HepG2 (cell line): ENCODE results near the gene NEAT1. TPM values are rescaled to one million over a fixed set of nuclear protein-coding genes. Genes with fewer than 3 reads are reported as not detected.
"Not testable (repeated sequence)": the region's sequence is repeated elsewhere in the genome, so short reads cannot be mapped to it uniquely, and the experiment has no call there.

Experiments
- ATAC-seq: fragments of 200-7000 bp; cut with Tn5 transposase; 3 replicates; pipeline ENCODE4 v1.9.1; 2020; ENCODE audit warnings: mild to moderate bottlenecking, moderate library complexity
- BruUV-seq: library from RNA; stranded (reverse); fragments of 400-500 nt; replicated peaks from 2 replicates; lab custom pipeline; 2021; lab: Mats Ljungman, UMichigan
- CTCF ChIA-PET: fragments of 300-600 bp; formaldehyde crosslinking; extraction: SDS; loops from one replicate; lab custom pipeline; 2021; ENCODE audit warnings: low total read pairs, inconsistent platforms, low intra/inter-chr PET ratio; lab: Yijun Ruan, JAX
- POLR2A ChIA-PET: fragments of 350-600 bp; sonication (Branson Sonifier 250); formaldehyde crosslinking; loops from one replicate; lab custom pipeline; 2020; ENCODE audit warnings: antibody characterized with exemption, inconsistent platforms; lab: Yijun Ruan, JAX
- DNase-seq: peaks from one replicate; pipeline ENCODE4 v3.0.0-alpha.2; 2015; ENCODE audit warnings: low spot score
- FAIRE-seq: peaks from 3 replicates; lab custom pipeline; 2011; peaks lifted over from hg19 to GRCh38; lab: Jason Lieb, UNC
- H2AFZ ChIP-seq: one replicate; pipeline ENCODE4 v1.6.1; 2011; ENCODE audit warnings: low read length, inconsistent platforms
- H3K27ac ChIP-seq: fragments of 300-600 bp; 3 replicates; pipeline ENCODE4 v1.8.0; 2011; ENCODE audit warnings: mixed run types, mild to moderate bottlenecking, mixed read lengths, low read length, inconsistent platforms; ENCODE audit not compliant: insufficient read depth; ENCODE audit errors: extremely low read length
- H3K27me3 ChIP-seq, 2 experiments: fragments of 200-600 bp in 1 of 2; 2 replicates in 1 of 2; 3 replicates in 1 of 2; pipeline versions ENCODE4 v1.6.0 to v1.8.0; 2011; ENCODE audit warnings: low read length in 2 of 2, mild to moderate bottlenecking in 2 of 2, moderate library complexity in 2 of 2, inconsistent platforms in 1 of 2; ENCODE audit not compliant: insufficient read depth in 2 of 2, control insufficient read depth in 1 of 2
- H3K36me3 ChIP-seq, 2 experiments: fragments of 200-600 bp in 1 of 2; replicated peaks in 1 of 2; 2 replicates in 1 of 2; 3 replicates in 1 of 2; pipeline versions ENCODE4 v1.5.1 to v1.8.0; 2011; ENCODE audit warnings: low read length in 2 of 2, inconsistent platforms in 1 of 2; ENCODE audit not compliant: insufficient read depth in 2 of 2, control insufficient read depth in 1 of 2
- H3K4me1 ChIP-seq: 2 replicates; pipeline ENCODE4 v1.5.1; 2012; ENCODE audit warnings: low read length, inconsistent platforms; ENCODE audit not compliant: insufficient read depth
- H3K4me2 ChIP-seq: 2 replicates; pipeline ENCODE4 v1.6.0; 2011; ENCODE audit warnings: low read depth, low read length, inconsistent platforms
- H3K4me3 ChIP-seq, 3 experiments: fragments of 200-600 bp in 1 of 3; sonication (generic), shearing (Covaris generic) in 1 of 3; replicated peaks in 1 of 3; 2 replicates each; pipeline ENCODE4 v1.5.1; 2011 to 2016; ENCODE audit warnings: low read length in 3 of 3, inconsistent platforms in 2 of 3, low read depth in 2 of 3, mild to moderate bottlenecking in 2 of 3, control low read depth in 1 of 3, mixed read lengths in 1 of 3; ENCODE audit not compliant: insufficient read depth in 1 of 3
- H3K79me2 ChIP-seq: one replicate; pipeline ENCODE4 v1.6.1; 2011; ENCODE audit warnings: low read length, inconsistent platforms; ENCODE audit not compliant: insufficient read depth
- H3K9ac ChIP-seq: 2 replicates; pipeline ENCODE4 v1.6.0; 2011; ENCODE audit warnings: mild to moderate bottlenecking, low read depth, low read length, inconsistent platforms; ENCODE audit not compliant: insufficient read depth
- H3K9me3 ChIP-seq: 2 replicates; pipeline ENCODE4 v1.5.1; 2012; ENCODE audit warnings: mild to moderate bottlenecking, low read length
- H4K20me1 ChIP-seq: 2 replicates; pipeline ENCODE4 v1.6.0; 2011; ENCODE audit warnings: inconsistent platforms, mild to moderate bottlenecking, low read length, moderate library complexity; ENCODE audit not compliant: insufficient read depth
- ZMAT3 ChIP-seq: sonication (generic); formaldehyde crosslinking; conservative IDR thresholded peaks from 2 replicates; pipeline ENCODE4 v1.7.0; 2021; ENCODE audit warnings: missing genetic modification reagents
- ZNF263 ChIP-seq: sonication (generic); formaldehyde crosslinking; IDR thresholded peaks from 2 replicates; pipeline ENCODE4 v1.4.0; 2020; ENCODE audit warnings: missing genetic modification reagents
- ZNF652 ChIP-seq: IDR thresholded peaks from 2 replicates; pipeline ENCODE4 v1.6.1; 2016; ENCODE audit warnings: low read depth, borderline replicate concordance
- ZNF879 ChIP-seq: sonication (generic); formaldehyde crosslinking; IDR thresholded peaks from 2 replicates; pipeline ENCODE4 v1.8.1; 2023; ENCODE audit warnings: missing genetic modification reagents
- WGBS: methylation state at CpG from one replicate; pipeline ENCODE4 v1.1.6; 2017; ENCODE audit warnings: low lambda C conversion rate; 5-methylcytosine and 5-hydroxymethylcytosine counted together
- in situ Hi-C: cut with HindIII; loops from 2 replicates; pipeline ENCODE4 v1.10.0; 2017; ENCODE audit warnings: low pct_unique_long_range_greater_than_20kb; ENCODE audit not compliant: extremely low pct_ligation_motif_present
- intact Hi-C: fragments of 100-400 bp; cut with micrococcal nuclease; formaldehyde crosslinking; loops from one replicate; pipeline ENCODE4 v1.10.0; 2022; ENCODE audit not compliant: unreplicated experiment
- polyA plus RNA-seq, 8 experiments: library from polyadenylated mRNA; depleted of rRNA in 3 of 8; stranded (reverse) in 7 of 8; unstranded in 1 of 8; fragments of >200 nt; fragmentation: Illumina TruSeq in 4 of 8; extraction: Trizol in 4 of 8; gene quantifications; 2 replicates each; pipeline versions ENCODE4 v1.2.1 to v1.2.3, GENCODE V29; 2011 to 2016; ENCODE audit warnings: low read depth in 4 of 8, missing spikeins in 1 of 8, mixed read lengths in 1 of 8; ENCODE audit not compliant: insufficient read depth in 1 of 8
- total RNA-seq, 5 experiments: library from RNA; depleted of rRNA; stranded (reverse); fragments of >200 nt; fragmentation: Illumina TruSeq; extraction: Trizol; gene quantifications; 2 replicates each; pipeline ENCODE4 v1.2.3, GENCODE V29; 2016; ENCODE audit warnings: low read depth in 1 of 5
- TF ChIP-seq, protein P1 (sequence below): sonication (generic); formaldehyde crosslinking; IDR thresholded peaks from 2 replicates; pipeline ENCODE4 v1.5.0; 2020; ENCODE audit warnings: missing genetic modification reagents
- TF ChIP-seq, protein P2 (sequence below): sonication (generic); formaldehyde crosslinking; IDR thresholded peaks from 2 replicates; pipeline ENCODE4 v1.4.0; 2020; ENCODE audit warnings: missing genetic modification reagents, low read depth, mild to moderate bottlenecking, borderline replicate concordance

NEAT1 gene
- total and polyA plus RNA-seq, 2 of the 13 experiments (the other 11 are each of a cell fraction or from before 2014, with no cell fraction given): 20.5 to 41.2 TPM

DNA sequence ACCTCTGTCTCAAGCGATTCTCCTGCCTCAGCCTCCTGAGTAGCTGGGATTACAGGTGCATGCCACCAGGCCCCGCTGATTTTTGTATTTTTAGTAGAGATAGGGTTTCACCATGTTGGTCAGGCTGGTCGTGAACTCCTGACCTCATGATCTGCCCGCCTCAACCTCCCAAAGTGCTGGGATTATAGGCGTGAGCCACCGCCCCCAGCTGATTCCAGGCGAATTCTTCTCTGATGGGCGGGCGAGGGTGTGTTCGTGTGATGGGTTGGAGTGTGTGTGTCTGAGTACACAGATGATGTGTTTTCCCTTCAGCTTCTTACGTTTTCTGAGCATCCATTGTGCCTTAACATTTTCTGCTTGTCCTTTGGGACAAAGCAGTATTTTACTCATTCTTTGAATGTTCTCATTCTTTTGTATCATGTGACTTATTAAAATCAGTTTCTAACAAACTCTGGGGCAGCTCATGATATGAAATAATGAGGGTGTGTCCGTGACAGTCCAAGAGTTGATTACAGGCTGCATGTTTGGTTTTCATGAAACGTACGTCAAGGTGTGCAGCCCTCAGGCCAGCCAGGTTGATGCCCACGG lies 9.4 kb upstream of the NEAT1 start:
- ATAC-seq, CTCF ChIA-PET: not testable (repeated sequence)
- POLR2A ChIA-PET: interaction anchor here (1.0 to 17.8 kb wide), 4 partner anchors 30 to 90 kb away, joined by 3 to 952 read pairs (median 3); partner anchors contain the start of gene MALAT1

DNA sequence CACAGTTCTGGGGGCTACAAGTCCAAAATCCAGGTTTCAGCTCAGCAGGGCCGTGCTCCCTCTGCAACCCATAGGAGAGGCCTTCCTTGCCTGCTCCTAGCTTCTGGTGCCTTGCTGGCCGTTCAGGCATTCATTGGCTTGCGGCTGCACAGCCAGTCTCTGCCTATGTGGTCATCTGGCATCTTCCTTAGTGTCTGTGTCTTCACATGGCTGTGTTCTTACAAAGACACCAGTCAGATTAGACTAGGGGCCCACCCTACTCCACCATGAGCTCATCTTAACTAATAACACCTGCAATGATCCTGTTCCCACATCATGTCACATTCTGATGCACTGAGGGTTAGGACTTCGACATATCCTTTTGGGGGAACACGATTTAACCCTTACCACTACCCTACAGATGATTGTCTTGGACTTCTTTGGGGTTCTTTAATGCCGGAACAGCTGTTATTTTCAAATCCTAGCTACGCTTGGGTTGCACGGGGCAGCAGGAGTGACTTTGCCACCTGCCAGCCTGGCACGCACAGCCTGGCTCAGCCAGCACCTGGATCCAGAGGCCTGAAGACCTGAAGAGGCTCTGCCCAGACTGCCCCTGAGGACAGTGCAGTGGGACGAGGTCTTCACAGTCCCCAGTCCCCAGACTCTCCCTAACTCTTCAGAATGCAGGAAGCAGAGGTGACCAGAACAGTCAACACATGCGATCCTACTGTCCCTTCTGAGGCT lies 7.7 kb upstream of the NEAT1 start:
- BruUV-seq: no TSS peak
- Histone ChIP-seq H3K27ac (peak overlapping the region; percentile 100), H2AFZ (no peak overlapping the region), H3K4me2 (peak overlapping the region; percentile 99), H3K79me2 (peaks cover 22% of the 10 kb centered on the region), H3K9me3 (no peaks in the 10 kb centered on the region), H3K9ac (no peak overlapping the region), H4K20me1 (no peaks in the 10 kb centered on the region), H3K4me1 (peaks cover 56% of the 10 kb centered on the region), H3K27me3 (no peaks in the 10 kb centered on the region; a peak in 1 of 5 replicates), H3K36me3 (peaks cover 0 to 13% of the 10 kb centered on the region in 2 experiments; a peak in 1 of 5 replicates), H3K4me3 (peak overlapping the region in 1 of 3 experiments; percentile 87; a peak in 1 of 6 replicates)
- 54% methylated on average over 9 of the region's 11 CpGs for WGBS
- DNase-seq (no peak), FAIRE-seq (no peak), ATAC-seq (no peak)
- CTCF ChIA-PET: interaction anchor here (1.9 to 2.7 kb wide), 5 partner anchors 16 to 96 kb away, joined by 6 to 20 read pairs (median 13); no protein-coding TSS in a partner anchor
- in situ Hi-C loops (loop anchor here (5.0 kb wide), 1 partner anchor 33 kb away; the partner anchor contains the start of gene SLC25A45), intact Hi-C loops (loop anchor here (5.0 kb wide), 1 partner anchor 97 kb away; no protein-coding TSS in a partner anchor)
- TF ChIP-seq, protein P1, sequence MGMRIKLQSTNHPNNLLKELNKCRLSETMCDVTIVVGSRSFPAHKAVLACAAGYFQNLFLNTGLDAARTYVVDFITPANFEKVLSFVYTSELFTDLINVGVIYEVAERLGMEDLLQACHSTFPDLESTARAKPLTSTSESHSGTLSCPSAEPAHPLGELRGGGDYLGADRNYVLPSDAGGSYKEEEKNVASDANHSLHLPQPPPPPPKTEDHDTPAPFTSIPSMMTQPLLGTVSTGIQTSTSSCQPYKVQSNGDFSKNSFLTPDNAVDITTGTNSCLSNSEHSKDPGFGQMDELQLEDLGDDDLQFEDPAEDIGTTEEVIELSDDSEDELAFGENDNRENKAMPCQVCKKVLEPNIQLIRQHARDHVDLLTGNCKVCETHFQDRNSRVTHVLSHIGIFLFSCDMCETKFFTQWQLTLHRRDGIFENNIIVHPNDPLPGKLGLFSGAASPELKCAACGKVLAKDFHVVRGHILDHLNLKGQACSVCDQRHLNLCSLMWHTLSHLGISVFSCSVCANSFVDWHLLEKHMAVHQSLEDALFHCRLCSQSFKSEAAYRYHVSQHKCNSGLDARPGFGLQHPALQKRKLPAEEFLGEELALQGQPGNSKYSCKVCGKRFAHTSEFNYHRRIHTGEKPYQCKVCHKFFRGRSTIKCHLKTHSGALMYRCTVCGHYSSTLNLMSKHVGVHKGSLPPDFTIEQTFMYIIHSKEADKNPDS (CRISPR knock-in tag): no peak
- TF ChIP-seq ZNF652 (CRISPR knock-in tag): peak; percentile 32; the same call in 1 of the 2 replicates
- 0 out of 2 replicates have a peak, but pooled peaks have one; percentile 53 for TF ChIP-seq ZNF879 (CRISPR knock-in tag)
- TF ChIP-seq ZNF263: 0 out of 2 replicates have a peak, but pooled peaks have one; percentile 39
- TF ChIP-seq ZMAT3: 0 out of 2 replicates have a peak, but pooled peaks have one; percentile 42
- TF ChIP-seq, protein P2, sequence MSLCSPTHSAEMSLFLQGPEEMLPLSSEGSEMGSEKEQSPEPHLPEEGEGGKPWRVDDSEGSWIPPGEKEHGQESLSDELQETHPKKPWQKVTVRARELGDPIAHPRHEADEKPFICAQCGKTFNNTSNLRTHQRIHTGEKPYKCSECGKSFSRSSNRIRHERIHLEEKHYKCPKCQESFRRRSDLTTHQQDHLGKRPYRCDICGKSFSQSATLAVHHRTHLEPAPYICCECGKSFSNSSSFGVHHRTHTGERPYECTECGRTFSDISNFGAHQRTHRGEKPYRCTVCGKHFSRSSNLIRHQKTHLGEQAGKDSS (CRISPR knock-in tag): no peak
- POLR2A ChIA-PET: interaction anchor here (0.6 to 17.8 kb wide), 14 partner anchors 12 to 88 kb away, joined by 3 to 952 read pairs (median 94); partner anchors contain the start of genes FRMD8, MALAT1, SLC25A45 and TIGD3

More for the DNA sequence above, 9.4 kb upstream of the NEAT1 start:
- BruUV-seq, intact Hi-C loops, H3K27me3 ChIP-seq, in situ Hi-C loops, DNase-seq, H2AFZ ChIP-seq, H4K20me1 ChIP-seq, H3K9ac ChIP-seq, H3K4me2 ChIP-seq, H3K4me3 ChIP-seq, H3K9me3 ChIP-seq, FAIRE-seq, H3K27ac ChIP-seq: not testable (repeated sequence)
- Histone ChIP-seq H3K36me3 (peaks cover 2 to 28% of the 10 kb centered on the region in 2 experiments; a peak in 2 of 5 replicates), H3K4me1 (peaks cover 40% of the 10 kb centered on the region), H3K79me2 (peaks cover 16% of the 10 kb centered on the region)
- WGBS: 96% methylated on average over 15 of the region's 15 CpGs
